ENCODE measurements around the gene AGAP1.

The AGAP1 gene

GRCh38 chr2:235765181-235765820 is 271.5 kb downstream of the AGAP1 start:
- DNase-seq (no peak), ATAC-seq (no peak)
- Mint-ChIP-seq H3K9me3 (no peaks in the 10 kb centered on the region), H3K36me3 (ENCODE audit: low read depth) (no peaks in the 10 kb centered on the region), H3K4me3 (no peak overlapping the region), H3K4me1 (no peaks in the 10 kb centered on the region), H3K27me3 (peaks cover 2% of the 10 kb centered on the region), H3K27ac (no peak overlapping the region)

GRCh38 chr2:235766278-235766677 is 272.4 kb downstream of the AGAP1 start:
- H3K4me1 Mint-ChIP-seq, result no peaks in the 10 kb centered on the region
- ATAC-seq, result peak; percentile 80
- H3K27ac Mint-ChIP-seq, result no peak overlapping the region
- H3K27me3 Mint-ChIP-seq, result peaks cover 2% of the 10 kb centered on the region
- no peak overlapping the region for H3K4me3 Mint-ChIP-seq
- peak; percentile 51 for DNase-seq
- H3K9me3 Mint-ChIP-seq, result no peaks in the 10 kb centered on the region
- no peaks in the 10 kb centered on the region for H3K36me3 Mint-ChIP-seq (ENCODE audit: low read depth)

GRCh38 chr2:235768606-235769005 is 274.8 kb downstream of the AGAP1 start:
- no peaks in the 10 kb centered on the region for H3K9me3 Mint-ChIP-seq
- peaks cover 2% of the 10 kb centered on the region for H3K27me3 Mint-ChIP-seq
- H3K27ac Mint-ChIP-seq, result no peak overlapping the region
- H3K4me1 Mint-ChIP-seq, result no peaks in the 10 kb centered on the region
- DNase-seq, result no peak
- no peaks in the 10 kb centered on the region for H3K36me3 Mint-ChIP-seq (ENCODE audit: low read depth)
- ATAC-seq, result no peak
- H3K4me3 Mint-ChIP-seq, result no peak overlapping the region

DNA sequence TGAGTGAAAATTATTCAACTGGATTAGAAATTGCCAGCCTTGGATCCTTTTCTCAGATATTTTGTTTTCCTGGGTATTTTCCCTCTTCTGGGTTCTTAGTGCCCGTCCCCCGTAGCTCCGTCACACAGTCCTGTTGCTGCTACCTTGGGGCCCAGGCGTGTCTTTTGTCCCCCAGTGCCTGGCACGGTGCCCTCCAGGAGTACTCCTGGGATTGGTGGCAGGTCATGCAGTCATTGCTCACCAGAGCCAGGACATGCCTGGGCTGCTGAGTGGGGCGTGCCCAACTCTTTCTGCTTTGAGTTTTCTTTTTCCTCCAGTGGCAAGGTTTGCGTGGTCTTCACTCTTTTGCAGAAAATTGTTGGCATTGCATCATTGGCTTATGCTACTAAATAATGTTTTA is 275.2 kb downstream of the AGAP1 start:
- Mint-ChIP-seq H3K4me1 (no peaks in the 10 kb centered on the region), H3K27me3 (peaks cover 2% of the 10 kb centered on the region), H3K27ac (no peak overlapping the region), H3K36me3 (ENCODE audit: low read depth) (no peaks in the 10 kb centered on the region), H3K4me3 (no peak overlapping the region), H3K9me3 (no peaks in the 10 kb centered on the region)
- no peak for ATAC-seq
- no peak for DNase-seq

DNA sequence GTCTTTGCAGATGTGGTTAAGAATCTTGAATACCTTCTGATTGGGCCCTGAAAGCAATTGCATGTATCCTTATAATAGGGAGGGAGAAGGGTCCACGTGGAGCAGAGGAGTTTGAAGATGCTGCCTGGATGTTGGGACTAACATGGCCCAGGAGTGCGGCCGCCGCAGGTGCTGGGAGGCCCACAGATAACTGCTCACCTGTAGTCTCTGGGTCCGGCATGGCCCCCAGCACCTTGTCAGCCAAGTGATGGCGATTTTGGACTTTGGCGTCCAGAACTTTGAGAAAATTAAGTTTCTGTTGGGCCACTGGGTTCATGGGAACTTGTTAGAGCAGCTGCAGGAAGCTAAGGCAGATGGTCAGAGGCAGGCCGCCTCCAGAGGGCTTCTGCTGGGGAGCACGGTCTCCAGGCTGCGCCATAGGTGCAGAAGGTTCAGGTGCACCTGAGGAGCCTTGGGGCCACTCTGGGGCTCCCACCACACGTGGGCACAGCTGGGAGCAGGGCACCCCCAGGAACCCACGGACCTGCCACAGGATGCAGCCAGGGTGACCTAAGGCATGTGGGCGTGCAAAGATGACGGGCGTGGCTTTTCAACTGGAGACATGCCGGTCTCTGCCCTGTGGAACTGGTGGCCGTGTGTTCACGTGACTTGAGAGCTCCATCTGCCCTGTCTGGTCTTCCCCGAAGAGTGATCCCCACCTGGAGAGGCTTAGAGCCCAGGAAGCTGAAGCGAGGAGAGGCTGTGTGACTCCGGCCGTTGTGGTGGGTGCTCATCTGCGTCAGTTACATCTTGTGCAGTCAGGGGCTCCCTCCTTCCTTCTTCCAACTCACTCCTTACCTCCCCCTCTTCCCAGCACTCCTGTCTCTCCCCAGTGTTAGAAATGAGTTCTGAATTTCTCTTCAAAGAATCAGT is 277.3 kb downstream of the AGAP1 start:
- Mint-ChIP-seq H3K27ac (no peak overlapping the region), H3K4me3 (no peak overlapping the region), H3K4me1 (no peaks in the 10 kb centered on the region)

DNA sequence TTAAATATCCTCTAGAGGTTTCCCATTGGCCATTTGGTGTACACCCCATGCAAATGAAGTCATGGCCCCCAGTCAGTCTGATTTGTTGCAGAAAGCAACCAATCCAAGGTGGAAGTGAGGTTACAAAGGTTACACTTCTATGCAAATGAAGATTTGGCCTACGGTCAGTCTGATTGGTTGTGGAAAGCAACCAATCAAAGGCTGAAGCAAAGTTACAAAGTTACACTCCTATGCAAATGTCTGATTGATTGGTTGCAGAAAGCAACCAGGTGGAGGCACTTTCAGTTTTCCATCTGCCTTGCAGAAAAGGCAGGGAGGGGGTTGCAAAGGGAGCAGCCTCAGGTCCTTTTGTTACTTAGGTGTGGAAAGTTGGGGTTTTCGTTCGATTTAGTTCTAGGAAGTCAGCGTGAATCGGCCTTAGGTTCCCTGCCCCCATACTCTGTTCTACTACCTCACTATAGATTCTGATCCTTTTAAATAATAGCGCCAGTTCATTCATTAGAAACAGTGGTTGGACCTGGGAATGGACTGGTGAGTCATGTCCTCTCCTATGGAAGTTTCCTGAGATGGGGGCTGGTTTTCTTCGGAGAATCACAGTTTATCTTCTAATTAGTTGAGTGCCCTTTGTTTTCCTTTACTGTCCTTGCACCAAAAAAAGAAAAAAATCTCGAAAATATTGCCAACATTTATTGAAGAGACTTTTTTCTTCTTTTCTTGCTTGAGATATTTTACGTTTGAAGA is 279.5 kb downstream of the AGAP1 start:
- Mint-ChIP-seq H3K36me3 (ENCODE audit: low read depth) (no peaks in the 10 kb centered on the region), H3K9me3 (no peaks in the 10 kb centered on the region), H3K27me3 (peaks cover 3% of the 10 kb centered on the region), H3K27ac (no peak overlapping the region), H3K4me1 (no peaks in the 10 kb centered on the region), H3K4me3 (no peak overlapping the region)
- ATAC-seq (no peak), DNase-seq (no peak)

More for the DNA sequence above, 277.3 kb downstream of the AGAP1 start:
- Mint-ChIP-seq H3K27me3 (peaks cover 2% of the 10 kb centered on the region), H3K36me3 (ENCODE audit: low read depth) (no peaks in the 10 kb centered on the region), H3K9me3 (no peaks in the 10 kb centered on the region)
- DNase-seq (no peak), ATAC-seq (no peak)

DNA sequence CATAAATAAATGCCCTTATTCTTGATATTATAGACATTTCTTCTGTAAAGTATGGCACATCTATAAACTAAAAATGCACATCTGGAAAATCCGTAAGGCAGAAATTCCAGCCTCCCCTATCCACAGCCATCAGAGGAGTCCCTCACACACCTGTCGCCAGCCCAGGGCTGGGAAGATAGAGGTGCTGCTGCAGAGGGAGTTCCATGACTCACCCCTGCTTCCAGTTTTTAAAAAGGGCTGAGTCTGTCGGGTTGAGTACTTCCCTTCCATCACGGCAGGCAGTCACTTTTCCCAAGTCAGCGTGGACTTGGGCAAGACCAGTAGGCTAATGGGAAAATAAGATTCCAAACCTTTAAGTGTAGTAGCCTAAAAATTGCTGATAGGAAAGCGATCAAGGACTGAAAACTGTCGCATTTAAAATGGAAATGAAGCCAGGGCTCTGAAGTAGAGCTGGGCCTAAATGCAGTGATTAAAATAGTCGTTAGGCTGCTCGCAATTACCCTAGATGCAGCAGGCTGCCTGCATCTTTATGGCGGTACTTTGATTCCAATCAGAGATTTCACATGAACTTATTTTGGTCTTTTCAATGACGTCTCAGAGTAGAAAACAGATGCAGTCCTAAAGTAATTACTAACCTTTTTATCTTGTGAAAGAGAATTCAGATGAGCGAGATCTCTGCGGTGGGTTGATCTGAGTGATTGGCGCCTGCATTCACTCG is 280.5 kb downstream of the AGAP1 start:
- no peak overlapping the region for H3K4me3 Mint-ChIP-seq
- H3K9me3 Mint-ChIP-seq, result no peaks in the 10 kb centered on the region
- no peak for ATAC-seq
- DNase-seq, result no peak
- H3K27ac Mint-ChIP-seq, result no peak overlapping the region
- H3K27me3 Mint-ChIP-seq, result peaks cover 8% of the 10 kb centered on the region
- no peaks in the 10 kb centered on the region for H3K4me1 Mint-ChIP-seq
- H3K36me3 Mint-ChIP-seq (ENCODE audit: low read depth), result no peaks in the 10 kb centered on the region

- H3K27ac Mint-ChIP-seq, result no peak overlapping the region
- no peaks in the 10 kb centered on the region for H3K36me3 Mint-ChIP-seq (ENCODE audit: low read depth)
- H3K4me3 Mint-ChIP-seq, result no peak overlapping the region
- DNase-seq (no peak), ATAC-seq (no peak)
- peaks cover 15% of the 10 kb centered on the region for H3K27me3 Mint-ChIP-seq
- no peaks in the 10 kb centered on the region for H3K9me3 Mint-ChIP-seq
- H3K4me1 Mint-ChIP-seq, result no peaks in the 10 kb centered on the region
Measured at GRCh38 chr2:235776531-235776930, 282.7 kb downstream of the AGAP1 start.

DNA sequence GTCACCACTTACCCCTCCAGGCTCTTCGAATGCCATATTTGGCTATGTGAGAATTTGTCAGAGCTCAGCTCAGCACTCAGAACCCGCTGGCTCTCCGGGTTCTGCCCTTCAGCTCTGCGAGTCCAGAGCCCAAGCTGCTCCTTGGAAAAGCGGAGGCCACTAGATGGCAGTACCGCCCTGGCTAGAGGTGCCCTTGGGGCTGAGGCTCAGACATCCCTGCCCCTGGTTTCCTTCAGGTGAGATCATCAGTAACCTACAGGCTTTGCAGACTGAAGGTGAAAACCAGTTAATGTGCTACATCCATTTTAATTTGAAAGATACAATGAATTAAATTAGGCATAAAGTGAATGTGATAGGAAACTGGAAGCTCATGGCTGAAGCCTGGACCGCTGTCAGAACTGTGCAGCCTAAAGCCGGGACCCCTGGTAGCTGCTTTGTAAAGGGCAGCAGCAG is 285.6 kb downstream of the AGAP1 start:
- H3K9me3 Mint-ChIP-seq, result no peaks in the 10 kb centered on the region
- H3K4me3 Mint-ChIP-seq, result no peak overlapping the region
- no peaks in the 10 kb centered on the region for H3K4me1 Mint-ChIP-seq
- DNase-seq (peak; percentile 71), ATAC-seq (peak; percentile 81)
- H3K27ac Mint-ChIP-seq, result no peak overlapping the region
- no peaks in the 10 kb centered on the region for H3K36me3 Mint-ChIP-seq (ENCODE audit: low read depth)
- peaks cover 17% of the 10 kb centered on the region for H3K27me3 Mint-ChIP-seq

- Mint-ChIP-seq H3K9me3 (no peaks in the 10 kb centered on the region), H3K4me3 (no peak overlapping the region), H3K36me3 (ENCODE audit: low read depth) (no peaks in the 10 kb centered on the region), H3K27me3 (peaks cover 18% of the 10 kb centered on the region), H3K27ac (no peak overlapping the region), H3K4me1 (no peaks in the 10 kb centered on the region)
- DNase-seq (no peak), ATAC-seq (no peak)
Measured at GRCh38 chr2:235780401-235780800, 286.6 kb downstream of the AGAP1 start.

GRCh38 chr2:235781775-235782174 is 287.9 kb downstream of the AGAP1 start:
- Mint-ChIP-seq H3K4me3 (no peak overlapping the region), H3K27me3 (peaks cover 19% of the 10 kb centered on the region), H3K9me3 (no peaks in the 10 kb centered on the region), H3K27ac (no peak overlapping the region), H3K36me3 (ENCODE audit: low read depth) (no peaks in the 10 kb centered on the region), H3K4me1 (no peaks in the 10 kb centered on the region)
- no peak for ATAC-seq
- DNase-seq, result no peak

DNA sequence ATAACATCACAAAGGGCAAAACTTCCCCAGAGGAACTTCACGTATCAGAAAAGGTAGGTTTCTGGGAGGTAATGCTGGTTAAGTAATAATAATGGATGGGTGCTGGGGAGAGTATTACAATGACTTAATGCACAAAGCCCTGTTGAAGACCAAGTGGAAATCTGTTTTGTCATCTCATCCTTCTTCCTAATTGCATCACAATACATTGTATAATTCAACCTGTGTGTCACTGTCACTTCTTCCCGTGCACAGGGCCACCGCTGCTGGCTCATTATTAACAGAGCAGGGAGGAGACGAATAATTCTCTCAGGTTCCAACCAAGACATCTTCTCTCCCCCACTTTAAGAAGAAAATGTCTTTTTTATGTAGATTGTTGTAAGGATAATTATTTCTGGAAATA is 290.9 kb downstream of the AGAP1 start:
- DNase-seq (no peak), ATAC-seq (no peak)
- no peak overlapping the region for H3K4me3 Mint-ChIP-seq
- H3K9me3 Mint-ChIP-seq, result no peaks in the 10 kb centered on the region
- H3K36me3 Mint-ChIP-seq (ENCODE audit: low read depth), result no peaks in the 10 kb centered on the region
- H3K27me3 Mint-ChIP-seq, result peaks cover 11% of the 10 kb centered on the region
- H3K27ac Mint-ChIP-seq, result no peak overlapping the region
- H3K4me1 Mint-ChIP-seq, result no peaks in the 10 kb centered on the region

GRCh38 chr2:235789552-235789951 is 295.7 kb downstream of the AGAP1 start:
- ATAC-seq (no peak), DNase-seq (no peak)
- Mint-ChIP-seq H3K36me3 (ENCODE audit: low read depth) (no peaks in the 10 kb centered on the region), H3K9me3 (no peaks in the 10 kb centered on the region), H3K27me3 (peaks cover 17% of the 10 kb centered on the region), H3K4me1 (no peaks in the 10 kb centered on the region), H3K4me3 (no peak overlapping the region), H3K27ac (no peak overlapping the region)

DNA sequence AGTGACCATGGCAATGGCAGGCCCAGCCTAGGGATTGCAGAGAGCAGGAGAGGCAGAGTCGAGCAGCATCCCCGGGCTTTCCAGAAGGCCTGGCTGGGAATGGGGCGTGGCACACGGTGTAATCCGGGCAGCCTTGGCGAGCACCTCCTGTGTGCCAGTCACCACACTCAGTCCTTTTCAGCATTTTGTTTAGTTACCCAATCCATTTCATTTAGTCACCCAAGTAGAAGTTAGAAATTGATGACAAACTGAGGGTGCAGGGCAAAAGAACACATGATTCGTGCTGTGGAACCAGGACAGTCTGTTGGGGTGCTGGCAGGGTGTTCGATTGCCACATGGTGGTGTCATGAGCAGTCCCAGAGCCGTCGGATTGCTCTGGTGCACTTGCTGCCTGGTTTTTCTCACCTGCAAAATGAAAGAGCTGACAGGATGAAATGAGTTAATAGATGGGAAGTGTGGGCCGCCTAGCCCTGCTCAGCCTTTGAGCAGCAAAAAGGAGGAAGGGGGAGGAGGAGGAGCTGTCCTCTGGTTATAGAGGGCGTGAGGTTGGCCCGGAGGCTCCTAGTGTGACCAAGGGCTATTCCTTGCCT is 299.4 kb downstream of the AGAP1 start:
- no peaks in the 10 kb centered on the region for H3K4me1 Mint-ChIP-seq
- no peaks in the 10 kb centered on the region for H3K9me3 Mint-ChIP-seq
- no peak overlapping the region for H3K4me3 Mint-ChIP-seq
- ATAC-seq, result no peak
- H3K27me3 Mint-ChIP-seq, result peaks cover 15% of the 10 kb centered on the region
- no peaks in the 10 kb centered on the region for H3K36me3 Mint-ChIP-seq (ENCODE audit: low read depth)
- H3K27ac Mint-ChIP-seq, result no peak overlapping the region
- DNase-seq, result peak; percentile 2
